Gastroesophageal sphincter (tissue), 4 donors: Measurements from ENCODE around the gene AXIN1. TPM values are rescaled to one million over a fixed set of nuclear protein-coding genes. Genes with fewer than 3 reads are reported as not detected.

Source experiments
- ATAC-seq: fragments of 150-250 bp; one replicate; pipeline ENCODE4 v1.9.1; 2016; ENCODE audit warnings: mild to moderate bottlenecking, moderate library complexity
- H3K27ac ChIP-seq, 4 donors: fragments of 200-600 bp; sonication (generic) in 3 of 4; 1 replicate in 3 of 4; 2 replicates in 1 of 4; pipeline ENCODE4 v1.5.1; 2016 to 2019
- H3K27me3 ChIP-seq: fragments of 200-600 bp; sonication (generic); one replicate; pipeline ENCODE4 v1.5.1; 2019
- H3K36me3 ChIP-seq, 2 donors: fragments of 200-600 bp; sonication (generic); one replicate each; pipeline ENCODE4 v1.5.1; 2019; ENCODE audit warnings: control low read depth in 1 of 2
- H3K4me1 ChIP-seq, 3 donors: fragments of 200-600 bp; sonication (generic); 1 replicate in 2 of 3; 2 replicates in 1 of 3; pipeline ENCODE4 v1.5.1; 2016 to 2019; ENCODE audit warnings: control low read depth in 2 of 3
- H3K4me3 ChIP-seq, 2 donors: fragments of 200-600 bp; sonication (generic); one replicate each; pipeline ENCODE4 v1.5.1; 2019; ENCODE audit warnings: mild to moderate bottlenecking in 1 of 2, moderate library complexity in 1 of 2
- H3K9me3 ChIP-seq, 3 donors: fragments of 200-600 bp; sonication (generic); one replicate each; pipeline ENCODE4 v1.5.1; 2017 to 2019; ENCODE audit warnings: control low read depth in 2 of 3
- EP300 ChIP-seq: sonication (generic); formaldehyde crosslinking; IDR thresholded peaks from one replicate; pipeline ENCODE4 v1.6.1; 2017; ENCODE audit warnings: antibody characterized with exemption, mild to moderate bottlenecking
- POLR2A ChIP-seq, 2 donors: fragments of 450-650 bp; IDR thresholded peaks; one replicate each; pipeline ENCODE4 v1.6.1; 2017; ENCODE audit warnings: antibody characterized with exemption in 2 of 2, mild to moderate bottlenecking in 2 of 2, moderate library complexity in 1 of 2
- POLR2AphosphoS5 ChIP-seq: sonication (generic); formaldehyde crosslinking; IDR thresholded peaks from one replicate; pipeline ENCODE4 v1.6.1; 2017; ENCODE audit warnings: antibody characterized with exemption
- WGBS, 2 donors: methylation state at CpG; one replicate each; pipeline ENCODE4 v1.1.5; 2018; ENCODE audit warnings: low coverage in 1 of 2; 5-methylcytosine and 5-hydroxymethylcytosine counted together
- total RNA-seq, 4 donors: library from RNA; depleted of rRNA; stranded (reverse); fragments of >200 nt; gene quantifications; one replicate each; pipeline ENCODE4 v1.1.0, GENCODE V29; 2016
- TF ChIP-seq, protein P1 (sequence below), 4 experiments: fragments of 200-600 bp in 2 of 4; fragments of 450-650 bp in 2 of 4; sonication (generic) in 1 of 4; IDR thresholded peaks; one replicate each; pipeline ENCODE4 v1.5.1; 2017 to 2019; ENCODE audit warnings: antibody characterized with exemption in 4 of 4, mild to moderate bottlenecking in 2 of 4, moderate library complexity in 2 of 4

AXIN1 gene
- total RNA-seq, 4 donors from 2014 or later: 26.0 to 58.8 (median 32.9) TPM

DNA sequence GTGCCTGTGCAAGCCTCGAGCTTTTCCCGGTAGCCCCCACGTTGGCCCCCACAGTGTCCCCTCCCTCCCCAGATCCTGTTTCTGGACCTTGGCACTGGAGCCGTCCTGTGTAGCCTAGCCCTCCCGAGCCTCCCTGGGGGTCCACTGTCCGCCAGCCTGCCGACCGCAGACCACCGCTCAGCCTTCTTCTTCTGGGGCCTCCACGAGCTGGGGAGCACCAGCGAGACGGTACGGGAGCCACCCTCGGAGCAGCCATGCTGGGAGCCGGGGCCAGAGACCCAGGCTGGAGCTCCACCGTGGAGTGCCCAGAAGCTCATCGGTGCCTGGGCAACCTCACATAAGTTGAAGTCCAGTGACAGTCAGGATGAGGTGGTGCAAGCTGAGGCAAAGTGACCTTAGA, 88.6 kb downstream of the AXIN1 start:
- Histone ChIP-seq H3K4me3 (no peak overlapping the region), H3K36me3 (peaks cover 0 to 70% of the 10 kb centered on the region in 2 donors), H3K27me3 (no peaks in the 10 kb centered on the region), H3K27ac (no peak overlapping the region), H3K4me1 (no peaks in the 10 kb centered on the region), H3K9me3 (no peaks in the 10 kb centered on the region)
- no peak for ATAC-seq
- TF ChIP-seq POLR2AphosphoS5 (no peak), EP300 (no peak), POLR2A (IDR thresholded peaks at IDR 0.05) (no peak)
- TF ChIP-seq, protein P1, sequence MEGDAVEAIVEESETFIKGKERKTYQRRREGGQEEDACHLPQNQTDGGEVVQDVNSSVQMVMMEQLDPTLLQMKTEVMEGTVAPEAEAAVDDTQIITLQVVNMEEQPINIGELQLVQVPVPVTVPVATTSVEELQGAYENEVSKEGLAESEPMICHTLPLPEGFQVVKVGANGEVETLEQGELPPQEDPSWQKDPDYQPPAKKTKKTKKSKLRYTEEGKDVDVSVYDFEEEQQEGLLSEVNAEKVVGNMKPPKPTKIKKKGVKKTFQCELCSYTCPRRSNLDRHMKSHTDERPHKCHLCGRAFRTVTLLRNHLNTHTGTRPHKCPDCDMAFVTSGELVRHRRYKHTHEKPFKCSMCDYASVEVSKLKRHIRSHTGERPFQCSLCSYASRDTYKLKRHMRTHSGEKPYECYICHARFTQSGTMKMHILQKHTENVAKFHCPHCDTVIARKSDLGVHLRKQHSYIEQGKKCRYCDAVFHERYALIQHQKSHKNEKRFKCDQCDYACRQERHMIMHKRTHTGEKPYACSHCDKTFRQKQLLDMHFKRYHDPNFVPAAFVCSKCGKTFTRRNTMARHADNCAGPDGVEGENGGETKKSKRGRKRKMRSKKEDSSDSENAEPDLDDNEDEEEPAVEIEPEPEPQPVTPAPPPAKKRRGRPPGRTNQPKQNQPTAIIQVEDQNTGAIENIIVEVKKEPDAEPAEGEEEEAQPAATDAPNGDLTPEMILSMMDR (IDR thresholded peaks at IDR 0.05): no peak
- WGBS, 2 donors: 90% methylated on average over 3 of the region's 17 CpGs; no CpG with 5 or more reads in 1 of the 2 donors

DNA sequence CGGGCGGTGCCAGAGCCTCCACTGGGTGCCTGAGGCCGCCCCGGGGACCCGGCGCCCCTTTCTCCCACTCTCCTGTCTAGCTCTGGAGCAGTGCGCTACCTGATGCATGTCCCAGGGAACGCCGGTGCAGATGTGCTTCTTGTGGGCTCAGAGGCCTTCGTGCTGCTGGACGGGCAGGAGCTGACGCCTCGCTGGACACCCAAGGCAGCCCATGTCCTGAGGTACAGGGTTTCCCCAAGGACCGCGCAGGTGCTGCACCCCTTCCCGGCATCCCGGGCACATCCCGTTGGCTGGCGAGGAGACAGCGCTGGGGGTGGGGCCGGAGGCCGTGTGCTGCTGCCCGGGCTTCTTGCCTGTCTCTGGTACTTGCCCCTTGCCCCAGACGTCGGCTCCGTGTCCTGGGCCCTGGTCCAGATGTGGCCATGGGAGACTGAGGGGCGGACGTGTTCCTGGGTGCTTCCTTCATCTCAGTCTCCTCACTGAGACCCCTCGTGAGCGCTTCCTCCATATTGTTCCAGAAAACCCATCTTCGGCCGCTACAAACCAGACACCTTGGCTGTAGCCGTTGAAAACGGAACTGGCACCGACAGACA, 89.2 kb downstream of the AXIN1 start:
- H3K27ac ChIP-seq: no peak overlapping the region
- no peak overlapping the region for H3K4me3 ChIP-seq
- ATAC-seq: no peak
- H3K9me3 ChIP-seq: no peaks in the 10 kb centered on the region
- H3K4me1 ChIP-seq: no peaks in the 10 kb centered on the region
- 85 to 88% methylated on average over 5 to 8 of the region's 35 CpGs for WGBS, 2 donors
- H3K36me3 ChIP-seq: peaks cover 0 to 75% of the 10 kb centered on the region in 2 donors
- H3K27me3 ChIP-seq: no peaks in the 10 kb centered on the region
- TF ChIP-seq, protein P1 (IDR thresholded peaks at IDR 0.05): no peak
- TF ChIP-seq POLR2A (IDR thresholded peaks at IDR 0.05): no peak
- TF ChIP-seq EP300: no peak
- TF ChIP-seq POLR2AphosphoS5: no peak

DNA sequence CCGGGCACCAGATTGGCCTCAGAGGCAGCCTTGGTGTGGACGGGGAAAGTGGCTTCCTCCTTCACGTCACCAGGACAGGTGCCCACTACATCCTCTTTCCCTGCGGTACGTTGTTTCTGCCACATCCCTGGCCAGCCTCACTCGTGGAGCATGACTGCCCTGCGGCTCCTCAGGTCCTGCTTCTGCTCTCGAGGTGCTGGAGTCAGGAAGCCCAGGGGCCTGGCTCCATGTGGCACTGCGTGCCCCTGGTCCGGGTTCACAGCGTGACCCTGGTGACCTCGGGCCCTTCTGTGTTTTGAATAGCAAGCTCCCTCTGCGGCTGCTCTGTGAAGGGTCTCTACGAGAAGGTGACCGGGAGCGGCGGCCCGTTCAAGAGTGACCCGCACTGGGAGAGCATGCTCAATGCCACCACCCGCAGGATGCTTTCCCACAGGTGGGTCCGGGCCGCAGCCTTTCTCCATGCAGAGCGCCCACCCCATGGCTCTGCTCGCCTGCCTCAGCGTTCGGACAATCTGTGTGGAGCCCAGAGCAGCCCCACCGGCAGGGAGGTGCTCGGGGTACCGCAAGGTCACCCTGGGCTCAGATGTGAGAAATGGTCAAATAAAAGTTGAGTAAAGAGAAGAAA, 90.3 kb downstream of the AXIN1 start:
- Histone ChIP-seq H3K27me3 (no peaks in the 10 kb centered on the region), H3K27ac (no peak overlapping the region), H3K36me3 (peaks cover 0 to 83% of the 10 kb centered on the region in 2 donors), H3K4me3 (no peak overlapping the region), H3K4me1 (no peaks in the 10 kb centered on the region), H3K9me3 (no peaks in the 10 kb centered on the region)
- ATAC-seq: no peak
- WGBS, 2 donors: 94% methylated on average over 12 of the region's 29 CpGs; no CpG with 5 or more reads in 1 of the 2 donors
- no peak for TF ChIP-seq POLR2AphosphoS5
- TF ChIP-seq POLR2A (IDR thresholded peaks at IDR 0.05): no peak
- no peak for TF ChIP-seq EP300
- TF ChIP-seq, protein P1 (IDR thresholded peaks at IDR 0.05): no peak

DNA sequence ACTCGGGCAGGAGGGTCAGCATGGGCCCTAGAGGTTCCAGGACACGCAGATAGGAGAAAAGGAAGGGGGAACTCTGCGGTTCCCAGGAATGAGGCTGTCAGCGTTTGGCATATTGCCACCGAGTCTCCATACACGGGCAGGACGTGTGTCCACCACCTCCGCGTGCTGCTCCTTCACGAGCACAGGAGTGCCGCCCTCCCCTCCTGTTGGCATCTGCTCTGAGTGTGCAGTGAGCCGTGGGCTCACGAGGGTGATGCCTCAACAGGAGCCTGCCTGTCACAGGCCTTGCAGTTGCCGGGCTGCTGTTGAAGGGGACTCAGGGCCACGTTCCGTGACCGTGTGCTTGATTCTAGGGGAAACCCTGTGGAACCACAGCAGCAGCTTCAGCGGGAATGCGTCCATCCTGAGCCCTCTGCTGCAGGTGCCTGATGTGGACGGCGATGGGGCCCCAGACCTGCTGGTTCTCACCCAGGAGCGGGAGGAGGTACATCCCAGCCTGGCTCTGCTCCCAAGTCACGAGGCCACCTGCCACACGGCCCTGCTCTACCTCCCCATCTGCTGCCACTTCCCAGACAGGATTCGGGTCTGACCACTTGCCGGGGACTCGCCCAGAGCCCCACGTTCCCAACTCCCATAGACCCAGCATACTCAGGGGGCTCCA, 91.4 kb downstream of the AXIN1 start:
- H3K4me1 ChIP-seq: no peaks in the 10 kb centered on the region
- ATAC-seq: no peak
- peaks cover 0 to 93% of the 10 kb centered on the region in 2 donors for H3K36me3 ChIP-seq
- no peak overlapping the region for H3K27ac ChIP-seq
- no peaks in the 10 kb centered on the region for H3K9me3 ChIP-seq
- 60% methylated on average over 4 of the region's 28 CpGs; no CpG with 5 or more reads in 1 of the 2 donors for WGBS, 2 donors
- no peak overlapping the region for H3K4me3 ChIP-seq
- no peaks in the 10 kb centered on the region for H3K27me3 ChIP-seq
- TF ChIP-seq POLR2A (IDR thresholded peaks at IDR 0.05) (no peak), EP300 (no peak), POLR2AphosphoS5 (no peak)
- TF ChIP-seq, protein P1 (IDR thresholded peaks at IDR 0.05): no peak
